T1000 (cell line): ENCODE data around the gene PER3.

Experiments
- DNase-seq: peaks from one replicate; lab custom pipeline; 2025; ENCODE audit warnings: mixed read lengths; lab: John Stamatoyannopoulos, UW

PER3 gene

GRCh38 chr1:7873801-7874795, 90.0 kb downstream of the PER3 start:
- no peak for DNase-seq

GRCh38 chr1:7878027-7878426, 93.9 kb downstream of the PER3 start:
- DNase-seq, result no peak

- no peak for DNase-seq
Measured at GRCh38 chr1:7879228-7879627, 95.1 kb downstream of the PER3 start.

- no peak for DNase-seq
Measured at GRCh38 chr1:7884757-7885156, 100.7 kb downstream of the PER3 start.

GRCh38 chr1:7885513-7886404, 101.7 kb downstream of the PER3 start:
- DNase-seq, result no peak

GRCh38 chr1:7886405-7886745, 102.3 kb downstream of the PER3 start:
- DNase-seq, result no peak

- DNase-seq, result no peak
Measured at GRCh38 chr1:7888248-7889081, 104.4 kb downstream of the PER3 start.

GRCh38 chr1:7890853-7891252, 106.8 kb downstream of the PER3 start:
- DNase-seq, result no peak

- no peak for DNase-seq
Measured at GRCh38 chr1:7891804-7892203, 107.7 kb downstream of the PER3 start.

GRCh38 chr1:7893529-7894180, 109.6 kb downstream of the PER3 start:
- peak; percentile 77 for DNase-seq
